ENCODE results near the gene COX4I1.

The COX4I1 gene

GRCh38 chr16:85765767-85766166 lies 33.7 kb upstream of the COX4I1 start:
- H3K9me3 ChIP-seq (ENCODE audit: control insufficient read depth, low read length), result no peaks in the 10 kb centered on the region
- no peak overlapping the region for H3K9ac ChIP-seq
- no peak overlapping the region for H3K27ac ChIP-seq
- no peaks in the 10 kb centered on the region for H3K4me1 ChIP-seq
- no peak for TF ChIP-seq CTCF (IDR thresholded peaks at IDR 0.05)
- H3K27me3 ChIP-seq (ENCODE audit: control insufficient read depth, insufficient read depth, low read length), result no peaks in the 10 kb centered on the region
- H3K36me3 ChIP-seq (ENCODE audit: control insufficient read depth, insufficient read depth, low read length), result no peaks in the 10 kb centered on the region
- no peak overlapping the region for H3K4me2 ChIP-seq (ENCODE audit: low read length)
- H3K4me3 ChIP-seq (ENCODE audit: low read depth, low read length), result no peak overlapping the region
- H3K79me2 ChIP-seq, result no peaks in the 10 kb centered on the region
- H2AFZ ChIP-seq, result no peak overlapping the region

GRCh38 chr16:85767531-85767930 lies 32.0 kb upstream of the COX4I1 start:
- Histone ChIP-seq H3K4me2 (ENCODE audit: low read length) (no peak overlapping the region), H3K79me2 (no peaks in the 10 kb centered on the region), H3K27ac (no peak overlapping the region), H3K4me1 (no peaks in the 10 kb centered on the region), H3K36me3 (ENCODE audit: control insufficient read depth, insufficient read depth, low read length) (no peaks in the 10 kb centered on the region), H3K4me3 (ENCODE audit: low read depth, low read length) (no peak overlapping the region), H3K27me3 (ENCODE audit: control insufficient read depth, insufficient read depth, low read length) (no peaks in the 10 kb centered on the region), H3K9ac (no peak overlapping the region), H3K9me3 (ENCODE audit: control insufficient read depth, low read length) (no peaks in the 10 kb centered on the region), H2AFZ (no peak overlapping the region)
- no peak for TF ChIP-seq CTCF (IDR thresholded peaks at IDR 0.05)

- Histone ChIP-seq H3K36me3 (ENCODE audit: control insufficient read depth, insufficient read depth, low read length) (no peaks in the 10 kb centered on the region), H3K4me1 (no peaks in the 10 kb centered on the region), H3K27ac (no peak overlapping the region), H3K4me3 (ENCODE audit: low read depth, low read length) (no peak overlapping the region), H2AFZ (no peak overlapping the region), H3K4me2 (ENCODE audit: low read length) (no peak overlapping the region), H3K9me3 (ENCODE audit: control insufficient read depth, low read length) (no peaks in the 10 kb centered on the region), H3K9ac (no peak overlapping the region), H3K27me3 (ENCODE audit: control insufficient read depth, insufficient read depth, low read length) (no peaks in the 10 kb centered on the region), H3K79me2 (no peaks in the 10 kb centered on the region)
- TF ChIP-seq CTCF (IDR thresholded peaks at IDR 0.05), result no peak
Measured at GRCh38 chr16:85768199-85768598, 31.3 kb upstream of the COX4I1 start.

- no peak for TF ChIP-seq CTCF (IDR thresholded peaks at IDR 0.05)
- Histone ChIP-seq H3K4me3 (ENCODE audit: low read depth, low read length) (no peak overlapping the region), H2AFZ (no peak overlapping the region), H3K4me1 (no peaks in the 10 kb centered on the region), H3K36me3 (ENCODE audit: control insufficient read depth, insufficient read depth, low read length) (no peaks in the 10 kb centered on the region), H3K27ac (no peak overlapping the region), H3K27me3 (ENCODE audit: control insufficient read depth, insufficient read depth, low read length) (no peaks in the 10 kb centered on the region), H3K9me3 (ENCODE audit: control insufficient read depth, low read length) (no peaks in the 10 kb centered on the region), H3K9ac (no peak overlapping the region), H3K4me2 (ENCODE audit: low read length) (no peak overlapping the region), H3K79me2 (no peaks in the 10 kb centered on the region)
Measured at GRCh38 chr16:85770741-85771140, 28.8 kb upstream of the COX4I1 start.

- TF ChIP-seq CTCF (IDR thresholded peaks at IDR 0.05), result no peak
- Histone ChIP-seq H3K4me1 (no peaks in the 10 kb centered on the region), H3K4me3 (ENCODE audit: low read depth, low read length) (no peak overlapping the region), H3K79me2 (no peaks in the 10 kb centered on the region), H3K4me2 (ENCODE audit: low read length) (no peak overlapping the region), H3K9me3 (ENCODE audit: control insufficient read depth, low read length) (no peaks in the 10 kb centered on the region), H3K27ac (no peak overlapping the region), H3K9ac (no peak overlapping the region), H2AFZ (no peak overlapping the region), H3K36me3 (ENCODE audit: control insufficient read depth, insufficient read depth, low read length) (no peaks in the 10 kb centered on the region), H3K27me3 (ENCODE audit: control insufficient read depth, insufficient read depth, low read length) (no peaks in the 10 kb centered on the region)
Measured at GRCh38 chr16:85773044-85773443, 26.5 kb upstream of the COX4I1 start.

Measured in parathyroid adenoma (tissue), 2 donors.